HepG2 (cell line): ENCODE data around the gene LAMB3. TPM values are rescaled to one million over a fixed set of nuclear protein-coding genes. Genes with fewer than 3 reads are reported as not detected.

ENCODE experiments used
- ATAC-seq: fragments of 200-7000 bp; cut with Tn5 transposase; 3 replicates; pipeline ENCODE4 v1.9.1; 2020; ENCODE audit warnings: mild to moderate bottlenecking, moderate library complexity
- BruUV-seq: library from RNA; stranded (reverse); fragments of 400-500 nt; replicated peaks from 2 replicates; lab custom pipeline; 2021; lab: Mats Ljungman, UMichigan
- CTCF ChIA-PET: fragments of 300-600 bp; formaldehyde crosslinking; extraction: SDS; loops from one replicate; lab custom pipeline; 2021; ENCODE audit warnings: low total read pairs, inconsistent platforms, low intra/inter-chr PET ratio; lab: Yijun Ruan, JAX
- POLR2A ChIA-PET: fragments of 350-600 bp; sonication (Branson Sonifier 250); formaldehyde crosslinking; loops from one replicate; lab custom pipeline; 2020; ENCODE audit warnings: antibody characterized with exemption, inconsistent platforms; lab: Yijun Ruan, JAX
- DNase-seq: peaks from one replicate; pipeline ENCODE4 v3.0.0-alpha.2; 2015; ENCODE audit warnings: low spot score
- FAIRE-seq: peaks from 3 replicates; lab custom pipeline; 2011; peaks lifted over from hg19 to GRCh38; lab: Jason Lieb, UNC
- H2AFZ ChIP-seq: one replicate; pipeline ENCODE4 v1.6.1; 2011; ENCODE audit warnings: low read length, inconsistent platforms
- H3K27ac ChIP-seq: fragments of 300-600 bp; 3 replicates; pipeline ENCODE4 v1.8.0; 2011; ENCODE audit warnings: mixed run types, mild to moderate bottlenecking, mixed read lengths, low read length, inconsistent platforms; ENCODE audit not compliant: insufficient read depth; ENCODE audit errors: extremely low read length
- H3K27me3 ChIP-seq, 2 experiments: fragments of 200-600 bp in 1 of 2; 2 replicates in 1 of 2; 3 replicates in 1 of 2; pipeline versions ENCODE4 v1.6.0 to v1.8.0; 2011; ENCODE audit warnings: low read length in 2 of 2, mild to moderate bottlenecking in 2 of 2, moderate library complexity in 2 of 2, inconsistent platforms in 1 of 2; ENCODE audit not compliant: insufficient read depth in 2 of 2, control insufficient read depth in 1 of 2
- H3K36me3 ChIP-seq, 2 experiments: fragments of 200-600 bp in 1 of 2; replicated peaks in 1 of 2; 2 replicates in 1 of 2; 3 replicates in 1 of 2; pipeline versions ENCODE4 v1.5.1 to v1.8.0; 2011; ENCODE audit warnings: low read length in 2 of 2, inconsistent platforms in 1 of 2; ENCODE audit not compliant: insufficient read depth in 2 of 2, control insufficient read depth in 1 of 2
- H3K4me1 ChIP-seq: 2 replicates; pipeline ENCODE4 v1.5.1; 2012; ENCODE audit warnings: low read length, inconsistent platforms; ENCODE audit not compliant: insufficient read depth
- H3K4me2 ChIP-seq: 2 replicates; pipeline ENCODE4 v1.6.0; 2011; ENCODE audit warnings: low read depth, low read length, inconsistent platforms
- H3K4me3 ChIP-seq, 3 experiments: fragments of 200-600 bp in 1 of 3; sonication (generic), shearing (Covaris generic) in 1 of 3; replicated peaks in 1 of 3; 2 replicates each; pipeline ENCODE4 v1.5.1; 2011 to 2016; ENCODE audit warnings: low read length in 3 of 3, inconsistent platforms in 2 of 3, low read depth in 2 of 3, mild to moderate bottlenecking in 2 of 3, control low read depth in 1 of 3, mixed read lengths in 1 of 3; ENCODE audit not compliant: insufficient read depth in 1 of 3
- H3K79me2 ChIP-seq: one replicate; pipeline ENCODE4 v1.6.1; 2011; ENCODE audit warnings: low read length, inconsistent platforms; ENCODE audit not compliant: insufficient read depth
- H3K9ac ChIP-seq: 2 replicates; pipeline ENCODE4 v1.6.0; 2011; ENCODE audit warnings: mild to moderate bottlenecking, low read depth, low read length, inconsistent platforms; ENCODE audit not compliant: insufficient read depth
- H3K9me3 ChIP-seq: 2 replicates; pipeline ENCODE4 v1.5.1; 2012; ENCODE audit warnings: mild to moderate bottlenecking, low read length
- H4K20me1 ChIP-seq: 2 replicates; pipeline ENCODE4 v1.6.0; 2011; ENCODE audit warnings: inconsistent platforms, mild to moderate bottlenecking, low read length, moderate library complexity; ENCODE audit not compliant: insufficient read depth
- ASH2L ChIP-seq: fragments of 300-600, 200-600 bp; sonication (generic); IDR thresholded peaks from 2 replicates; pipeline ENCODE4 v1.7.0; 2017; ENCODE audit warnings: low read depth, mild to moderate bottlenecking, moderate library complexity, mixed read lengths, low read length; ENCODE audit not compliant: insufficient read length
- GLI4 ChIP-seq: sonication (generic); formaldehyde crosslinking; IDR thresholded peaks from 2 replicates; pipeline ENCODE4 v1.5.1; 2020; ENCODE audit warnings: missing genetic modification reagents, mild to moderate bottlenecking, moderate library complexity, borderline replicate concordance
- JARID2 ChIP-seq: sonication (generic); formaldehyde crosslinking; IDR thresholded peaks from 2 replicates; pipeline ENCODE4 v1.8.1; 2023; ENCODE audit warnings: missing genetic modification reagents, inconsistent platforms; ENCODE audit not compliant: insufficient replicate concordance
- MED13 ChIP-seq: sonication (generic); formaldehyde crosslinking; IDR thresholded peaks from 2 replicates; pipeline ENCODE4 v1.5.0; 2020; ENCODE audit warnings: missing genetic modification reagents
- PHB2 ChIP-seq: fragments of 450-650 bp; IDR thresholded peaks from 2 replicates; pipeline ENCODE4 v1.6.1; 2018; ENCODE audit not compliant: partially characterized antibody
- RARG ChIP-seq: sonication (generic); formaldehyde crosslinking; IDR thresholded peaks from 2 replicates; pipeline ENCODE4 v1.4.0; 2020; ENCODE audit warnings: low read depth, mild to moderate bottlenecking, missing genetic modification reagents
- RNF2 ChIP-seq: fragments of 450-650 bp; conservative IDR thresholded peaks from 2 replicates; pipeline ENCODE4 v1.6.1; 2016; ENCODE audit warnings: low read depth
- SMARCE1 ChIP-seq: fragments of 450-650 bp; IDR thresholded peaks from 2 replicates; pipeline ENCODE4 v1.6.1; 2017; ENCODE audit warnings: borderline replicate concordance
- SP2 ChIP-seq: sonication (generic); formaldehyde crosslinking; IDR thresholded peaks from 2 replicates; pipeline ENCODE4 v1.5.1; 2020; ENCODE audit warnings: mild to moderate bottlenecking, missing genetic modification reagents
- TBP ChIP-seq: sonication (generic); formaldehyde crosslinking; IDR thresholded peaks from 2 replicates; pipeline ENCODE4 v1.5.0; 2020; ENCODE audit warnings: missing genetic modification reagents
- TBX3 ChIP-seq: fragments of 450-650 bp; IDR thresholded peaks from 2 replicates; pipeline ENCODE4 v1.6.1; 2017; ENCODE audit warnings: antibody characterized with exemption, mild to moderate bottlenecking, inconsistent platforms, borderline replicate concordance
- ZC3H4 ChIP-seq: sonication (generic); formaldehyde crosslinking; IDR thresholded peaks from 2 replicates; pipeline ENCODE4 v1.4.0; 2020; ENCODE audit warnings: missing genetic modification reagents, borderline replicate concordance
- ZNF207 ChIP-seq: fragments of 450-650 bp; IDR thresholded peaks from 2 replicates; pipeline ENCODE4 v1.6.1; 2016; ENCODE audit warnings: antibody characterized with exemption, borderline replicate concordance
- ZNF260 ChIP-seq: sonication (generic); formaldehyde crosslinking; IDR thresholded peaks from 2 replicates; pipeline ENCODE4 v1.4.0; 2020; ENCODE audit warnings: missing genetic modification reagents, low read depth, mild to moderate bottlenecking, borderline replicate concordance
- ZNF605 ChIP-seq: sonication (generic); formaldehyde crosslinking; IDR thresholded peaks from 2 replicates; pipeline ENCODE4 v1.8.0; 2022; ENCODE audit warnings: mild to moderate bottlenecking, missing genetic modification reagents
- ZNF678 ChIP-seq: sonication (generic); formaldehyde crosslinking; IDR thresholded peaks from 2 replicates; pipeline ENCODE4 v1.4.0; 2020; ENCODE audit warnings: mild to moderate bottlenecking, missing genetic modification reagents
- WGBS: methylation state at CpG from one replicate; pipeline ENCODE4 v1.1.6; 2017; ENCODE audit warnings: low lambda C conversion rate; 5-methylcytosine and 5-hydroxymethylcytosine counted together
- in situ Hi-C: cut with HindIII; loops from 2 replicates; pipeline ENCODE4 v1.10.0; 2017; ENCODE audit warnings: low pct_unique_long_range_greater_than_20kb; ENCODE audit not compliant: extremely low pct_ligation_motif_present
- intact Hi-C: fragments of 100-400 bp; cut with micrococcal nuclease; formaldehyde crosslinking; loops from one replicate; pipeline ENCODE4 v1.10.0; 2022; ENCODE audit not compliant: unreplicated experiment
- polyA plus RNA-seq, 8 experiments: library from polyadenylated mRNA; depleted of rRNA in 3 of 8; stranded (reverse) in 7 of 8; unstranded in 1 of 8; fragments of >200 nt; fragmentation: Illumina TruSeq in 4 of 8; extraction: Trizol in 4 of 8; gene quantifications; 2 replicates each; pipeline versions ENCODE4 v1.2.1 to v1.2.3, GENCODE V29; 2011 to 2016; ENCODE audit warnings: low read depth in 4 of 8, missing spikeins in 1 of 8, mixed read lengths in 1 of 8; ENCODE audit not compliant: insufficient read depth in 1 of 8
- total RNA-seq, 5 experiments: library from RNA; depleted of rRNA; stranded (reverse); fragments of >200 nt; fragmentation: Illumina TruSeq; extraction: Trizol; gene quantifications; 2 replicates each; pipeline ENCODE4 v1.2.3, GENCODE V29; 2016; ENCODE audit warnings: low read depth in 1 of 5
- TF ChIP-seq, protein P1 (sequence below): sonication (generic); formaldehyde crosslinking; IDR thresholded peaks from 2 replicates; pipeline ENCODE4 v1.5.0; 2020; ENCODE audit warnings: missing genetic modification reagents, mild to moderate bottlenecking, borderline replicate concordance
- TF ChIP-seq, protein P2 (sequence below): IDR thresholded peaks from 2 replicates; pipeline ENCODE4 v1.6.1; 2016; ENCODE audit warnings: control low read depth
- TF ChIP-seq, protein P3 (sequence below): sonication (generic); formaldehyde crosslinking; IDR thresholded peaks from 2 replicates; pipeline ENCODE4 v1.4.0; 2020; ENCODE audit warnings: mild to moderate bottlenecking, missing genetic modification reagents
- TF ChIP-seq, protein P4 (sequence below): sonication (generic); formaldehyde crosslinking; IDR thresholded peaks from 2 replicates; pipeline ENCODE4 v1.5.0; 2020; ENCODE audit warnings: mild to moderate bottlenecking, low read depth, missing genetic modification reagents, borderline replicate concordance

LAMB3 gene
- total and polyA plus RNA-seq, 2 of the 13 experiments (the other 11 are each of a cell fraction or from before 2014, with no cell fraction given): 0.18 to 0.24 TPM

DNA sequence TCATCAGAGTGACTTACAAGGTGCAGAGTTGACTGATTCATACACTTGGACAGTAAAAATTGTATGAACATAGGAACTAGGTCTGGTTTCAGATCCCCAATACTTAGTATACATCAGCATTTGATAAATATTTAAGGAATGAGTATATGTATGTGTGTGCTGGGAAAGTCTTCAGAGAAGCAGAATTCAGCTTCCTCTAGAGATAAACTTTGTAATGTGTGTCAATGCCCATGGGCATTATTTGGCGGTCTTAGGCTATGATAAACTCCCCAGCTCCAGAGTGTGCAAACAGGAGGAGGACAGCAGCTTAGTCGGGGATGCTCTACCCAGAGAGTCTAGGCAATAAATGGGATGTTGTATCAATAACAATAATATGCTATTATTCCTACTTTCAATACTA lies 71.6 kb downstream of the LAMB3 start:
- no peak for DNase-seq
- Histone ChIP-seq H2AFZ (no peak overlapping the region), H3K4me3 (no peak overlapping the region), H3K4me1 (no peaks in the 10 kb centered on the region), H4K20me1 (no peaks in the 10 kb centered on the region), H3K9ac (no peak overlapping the region), H3K27me3 (no peaks in the 10 kb centered on the region), H3K4me2 (no peak overlapping the region), H3K36me3 (no peaks in the 10 kb centered on the region), H3K9me3 (no peaks in the 10 kb centered on the region), H3K79me2 (no peaks in the 10 kb centered on the region), H3K27ac (no peak overlapping the region)
- no TSS peak for BruUV-seq
- ChIA-PET CTCF (no interaction called here), POLR2A (no interaction called here)
- FAIRE-seq: no peak
- TF ChIP-seq, protein P1, sequence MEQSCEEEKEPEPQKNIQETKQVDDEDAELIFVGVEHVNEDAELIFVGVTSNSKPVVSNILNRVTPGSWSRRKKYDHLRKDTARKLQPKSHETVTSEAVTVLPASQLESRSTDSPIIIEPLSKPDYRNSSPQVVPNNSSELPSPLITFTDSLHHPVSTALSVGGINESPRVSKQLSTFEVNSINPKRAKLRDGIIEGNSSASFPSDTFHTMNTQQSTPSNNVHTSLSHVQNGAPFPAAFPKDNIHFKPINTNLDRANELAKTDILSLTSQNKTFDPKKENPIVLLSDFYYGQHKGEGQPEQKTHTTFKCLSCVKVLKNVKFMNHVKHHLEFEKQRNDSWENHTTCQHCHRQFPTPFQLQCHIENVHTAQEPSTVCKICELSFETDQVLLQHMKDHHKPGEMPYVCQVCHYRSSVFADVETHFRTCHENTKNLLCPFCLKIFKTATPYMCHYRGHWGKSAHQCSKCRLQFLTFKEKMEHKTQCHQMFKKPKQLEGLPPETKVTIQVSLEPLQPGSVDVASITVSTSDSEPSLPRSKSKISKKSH (CRISPR knock-in tag): no peak
- TF ChIP-seq ZNF605 (no peak), TBP (no peak), ASH2L (no peak), ZNF678 (CRISPR knock-in tag) (no peak), RARG (CRISPR knock-in tag) (no peak), SMARCE1 (no peak), ZC3H4 (no peak), ZNF207 (no peak), TBX3 (no peak), JARID2 (CRISPR knock-in tag) (no peak), RNF2 (no peak), ZNF260 (CRISPR knock-in tag) (no peak), GLI4 (CRISPR knock-in tag) (no peak), SP2 (CRISPR knock-in tag) (no peak), PHB2 (no peak), MED13 (CRISPR knock-in tag) (no peak)
- TF ChIP-seq, protein P2, sequence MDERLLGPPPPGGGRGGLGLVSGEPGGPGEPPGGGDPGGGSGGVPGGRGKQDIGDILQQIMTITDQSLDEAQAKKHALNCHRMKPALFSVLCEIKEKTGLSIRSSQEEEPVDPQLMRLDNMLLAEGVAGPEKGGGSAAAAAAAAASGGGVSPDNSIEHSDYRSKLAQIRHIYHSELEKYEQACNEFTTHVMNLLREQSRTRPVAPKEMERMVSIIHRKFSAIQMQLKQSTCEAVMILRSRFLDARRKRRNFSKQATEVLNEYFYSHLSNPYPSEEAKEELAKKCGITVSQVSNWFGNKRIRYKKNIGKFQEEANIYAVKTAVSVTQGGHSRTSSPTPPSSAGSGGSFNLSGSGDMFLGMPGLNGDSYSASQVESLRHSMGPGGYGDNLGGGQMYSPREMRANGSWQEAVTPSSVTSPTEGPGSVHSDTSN (CRISPR knock-in tag): no peak
- TF ChIP-seq, protein P3, sequence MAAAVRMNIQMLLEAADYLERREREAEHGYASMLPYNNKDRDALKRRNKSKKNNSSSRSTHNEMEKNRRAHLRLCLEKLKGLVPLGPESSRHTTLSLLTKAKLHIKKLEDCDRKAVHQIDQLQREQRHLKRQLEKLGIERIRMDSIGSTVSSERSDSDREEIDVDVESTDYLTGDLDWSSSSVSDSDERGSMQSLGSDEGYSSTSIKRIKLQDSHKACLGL (CRISPR knock-in tag): no peak
- TF ChIP-seq, protein P4, sequence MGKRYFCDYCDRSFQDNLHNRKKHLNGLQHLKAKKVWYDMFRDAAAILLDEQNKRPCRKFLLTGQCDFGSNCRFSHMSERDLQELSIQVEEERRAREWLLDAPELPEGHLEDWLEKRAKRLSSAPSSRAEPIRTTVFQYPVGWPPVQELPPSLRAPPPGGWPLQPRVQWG (CRISPR knock-in tag): no peak
- 4% methylated on average over 2 of the region's 2 CpGs for WGBS
- in situ Hi-C loops (no loop called here), intact Hi-C loops (no loop called here)
- ATAC-seq: no peak
